Measurements from ENCODE around the gene GPRC5C.
A peak's percentile ranks its signal among the peaks of the same experiment; 100 is the strongest.

DNA sequence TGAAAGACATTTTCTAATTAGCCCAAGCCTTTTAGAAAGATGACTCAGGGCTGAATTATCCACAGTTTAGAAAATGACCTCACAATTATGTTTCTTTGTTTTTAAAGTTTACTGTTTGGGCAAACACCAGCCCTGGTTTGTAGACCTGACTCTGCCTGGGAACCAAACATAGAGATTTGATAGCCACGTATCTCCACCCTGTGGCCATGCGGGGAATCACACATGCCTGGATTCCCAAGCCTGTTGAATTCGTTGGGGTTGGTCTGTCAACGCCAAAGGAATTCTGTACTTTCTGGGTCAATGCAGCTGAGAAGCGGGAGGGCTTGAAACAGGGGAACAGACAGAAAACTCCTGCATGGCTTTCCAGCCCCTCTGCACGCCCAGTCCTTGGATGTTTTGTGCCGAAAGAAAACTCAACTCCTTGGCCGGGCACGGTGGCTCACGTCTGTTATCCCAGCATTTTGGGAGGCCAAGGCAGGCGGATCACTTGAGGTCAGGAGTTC is 61.5 kb downstream of the GPRC5C start:
- TF ChIP-seq EZH2 (IDR thresholded peaks at IDR 0.05; ENCODE audit: borderline replicate concordance, low read depth, low read length, severe bottlenecking), result no peak
- TF ChIP-seq POLR2A (IDR thresholded peaks at IDR 0.05; ENCODE audit: low read depth, low read length), result no peak
- TF ChIP-seq, protein P1, sequence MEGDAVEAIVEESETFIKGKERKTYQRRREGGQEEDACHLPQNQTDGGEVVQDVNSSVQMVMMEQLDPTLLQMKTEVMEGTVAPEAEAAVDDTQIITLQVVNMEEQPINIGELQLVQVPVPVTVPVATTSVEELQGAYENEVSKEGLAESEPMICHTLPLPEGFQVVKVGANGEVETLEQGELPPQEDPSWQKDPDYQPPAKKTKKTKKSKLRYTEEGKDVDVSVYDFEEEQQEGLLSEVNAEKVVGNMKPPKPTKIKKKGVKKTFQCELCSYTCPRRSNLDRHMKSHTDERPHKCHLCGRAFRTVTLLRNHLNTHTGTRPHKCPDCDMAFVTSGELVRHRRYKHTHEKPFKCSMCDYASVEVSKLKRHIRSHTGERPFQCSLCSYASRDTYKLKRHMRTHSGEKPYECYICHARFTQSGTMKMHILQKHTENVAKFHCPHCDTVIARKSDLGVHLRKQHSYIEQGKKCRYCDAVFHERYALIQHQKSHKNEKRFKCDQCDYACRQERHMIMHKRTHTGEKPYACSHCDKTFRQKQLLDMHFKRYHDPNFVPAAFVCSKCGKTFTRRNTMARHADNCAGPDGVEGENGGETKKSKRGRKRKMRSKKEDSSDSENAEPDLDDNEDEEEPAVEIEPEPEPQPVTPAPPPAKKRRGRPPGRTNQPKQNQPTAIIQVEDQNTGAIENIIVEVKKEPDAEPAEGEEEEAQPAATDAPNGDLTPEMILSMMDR (IDR thresholded peaks at IDR 0.05; ENCODE audit: extremely low read depth in 1 of 2, insufficient read depth in 1 of 2, low read depth in 1 of 2, low read length in 2 of 2), result peak; percentile 72 to 73
- no peak for TF ChIP-seq POLR2AphosphoS5 (IDR thresholded peaks at IDR 0.05; ENCODE audit: insufficient read depth, low read depth, low read length)
- TF ChIP-seq MYC (IDR thresholded peaks at IDR 0.05; ENCODE audit: low read depth, low read length), result no peak
- TF ChIP-seq, protein P2, sequence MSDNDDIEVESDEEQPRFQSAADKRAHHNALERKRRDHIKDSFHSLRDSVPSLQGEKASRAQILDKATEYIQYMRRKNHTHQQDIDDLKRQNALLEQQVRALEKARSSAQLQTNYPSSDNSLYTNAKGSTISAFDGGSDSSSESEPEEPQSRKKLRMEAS (IDR thresholded peaks at IDR 0.05; ENCODE audit: insufficient read depth, insufficient read length), result no peak
- no peak for TF ChIP-seq GATA2 (IDR thresholded peaks at IDR 0.05; ENCODE audit: insufficient read depth, insufficient read length, low read depth, low read length)
- TF ChIP-seq FOS (IDR thresholded peaks at IDR 0.05; ENCODE audit: borderline replicate concordance, insufficient read depth, low read length), result no peak
- TF ChIP-seq JUN (IDR thresholded peaks at IDR 0.05; ENCODE audit: borderline replicate concordance, insufficient read depth, insufficient read length, low read depth), result no peak
